ENCODE measurements around the gene HP.
"Not testable (repeated sequence)": the region's sequence is repeated elsewhere in the genome, so short reads cannot be mapped to it uniquely, and the experiment has no call there.

Gene HP

DNA sequence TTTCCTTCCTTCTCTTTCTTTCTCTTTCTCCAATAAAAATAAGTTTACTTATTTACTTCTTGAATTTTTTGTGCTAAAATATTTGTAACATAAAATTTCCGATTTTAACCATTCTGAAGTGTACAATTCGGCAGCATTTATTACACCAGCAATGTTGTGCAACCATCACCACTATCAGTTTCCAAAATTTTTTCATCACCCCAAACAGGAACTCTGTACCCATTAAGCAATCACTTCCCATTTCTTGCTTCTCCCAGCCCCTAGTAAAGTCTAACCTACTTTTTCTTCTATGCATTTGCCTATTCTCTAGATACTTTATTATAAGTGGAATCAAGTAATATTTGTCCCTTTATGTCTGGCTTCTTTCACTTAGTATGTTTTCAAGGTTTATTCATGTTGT is 2.5 kb upstream of the HP start:
- no peaks in the 10 kb centered on the region for H3K27me3 ChIP-seq
- no peaks in the 10 kb centered on the region for H3K36me3 ChIP-seq
- no peak for DNase-seq
- no peak for TF ChIP-seq CTCF (IDR thresholded peaks at IDR 0.05)
- H3K9me3 ChIP-seq = peaks cover 0 to 6% (median 0%) of the 10 kb centered on the region in 3 donors
- H3K27ac ChIP-seq = no peak overlapping the region
- no peaks in the 10 kb centered on the region for H3K4me1 ChIP-seq
- intact Hi-C loops (cut with DNase I; ENCODE audit: low total_unique reads) = no loop called here
- no peak overlapping the region for H3K4me3 ChIP-seq

GRCh38 chr16:72055911-72056310 is 1.6 kb downstream of the HP start:
- TF ChIP-seq CTCF (IDR thresholded peaks at IDR 0.05) = no peak
- DNase-seq = no peak
- Histone ChIP-seq H3K9me3 (no peaks in the 10 kb centered on the region), H3K4me3 (no peak overlapping the region), H3K27ac (no peak overlapping the region), H3K4me1 (no peaks in the 10 kb centered on the region), H3K36me3 (no peaks in the 10 kb centered on the region), H3K27me3 (no peaks in the 10 kb centered on the region)
- intact Hi-C loops (cut with DNase I; ENCODE audit: low total_unique reads) = no loop called here

- H3K4me1 ChIP-seq; H3K27me3 ChIP-seq; H3K4me3 ChIP-seq; DNase-seq; H3K9me3 ChIP-seq; H3K36me3 ChIP-seq; intact Hi-C loops (cut with DNase I; ENCODE audit: low total_unique reads); H3K27ac ChIP-seq: not testable (repeated sequence)
Measured at GRCh38 chr16:72057313-72057712, 3.0 kb downstream of the HP start.

DNA sequence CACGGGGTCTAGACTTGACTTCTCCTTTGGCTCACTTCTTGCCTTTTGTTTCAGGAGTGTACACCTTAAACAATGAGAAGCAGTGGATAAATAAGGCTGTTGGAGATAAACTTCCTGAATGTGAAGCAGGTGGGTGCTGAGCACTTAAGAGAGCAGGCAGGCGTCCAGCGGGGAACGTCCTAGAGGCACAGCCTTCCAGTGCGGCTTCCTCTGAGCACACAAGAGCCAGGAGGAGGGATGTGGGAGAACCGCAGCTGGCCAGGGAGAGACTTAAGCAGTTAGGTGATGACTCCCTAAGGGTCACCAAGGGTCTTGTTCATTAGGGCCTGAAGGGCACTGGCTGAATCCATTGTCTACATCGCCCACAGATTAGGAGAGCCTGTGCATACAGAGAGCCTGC is 4.8 kb downstream of the HP start:
- H3K4me1 ChIP-seq; intact Hi-C loops (cut with DNase I; ENCODE audit: low total_unique reads); H3K9me3 ChIP-seq; H3K27ac ChIP-seq; H3K36me3 ChIP-seq; H3K27me3 ChIP-seq; DNase-seq; H3K4me3 ChIP-seq: not testable (repeated sequence)

GRCh38 chr16:72060405-72060804 is 6.1 kb downstream of the HP start:
- Histone ChIP-seq H3K36me3 (peaks cover 0 to 3% (median 0%) of the 10 kb centered on the region in 3 donors), H3K9me3 (no peaks in the 10 kb centered on the region), H3K4me3 (no peak overlapping the region), H3K27ac (no peak overlapping the region), H3K27me3 (no peaks in the 10 kb centered on the region), H3K4me1 (no peaks in the 10 kb centered on the region)
- no peak for DNase-seq
- TF ChIP-seq CTCF (IDR thresholded peaks at IDR 0.05) = no peak
- intact Hi-C loops (cut with DNase I; ENCODE audit: low total_unique reads) = no loop called here

GRCh38 chr16:72061564-72061963 is 7.3 kb downstream of the HP start:
- no peak for TF ChIP-seq CTCF (IDR thresholded peaks at IDR 0.05)
- peaks cover 0 to 3% (median 0%) of the 10 kb centered on the region in 3 donors for H3K36me3 ChIP-seq
- DNase-seq = no peak
- H3K4me3 ChIP-seq = no peak overlapping the region
- no peaks in the 10 kb centered on the region for H3K27me3 ChIP-seq
- H3K27ac ChIP-seq = no peak overlapping the region
- no peaks in the 10 kb centered on the region for H3K9me3 ChIP-seq
- no peaks in the 10 kb centered on the region for H3K4me1 ChIP-seq
- intact Hi-C loops (cut with DNase I; ENCODE audit: low total_unique reads) = no loop called here

GRCh38 chr16:72064361-72064894 is 10.1 kb downstream of the HP start:
- Histone ChIP-seq H3K4me3 (no peak overlapping the region), H3K9me3 (no peaks in the 10 kb centered on the region), H3K27me3 (no peaks in the 10 kb centered on the region), H3K4me1 (no peaks in the 10 kb centered on the region), H3K27ac (no peak overlapping the region), H3K36me3 (peaks cover 0 to 3% (median 0%) of the 10 kb centered on the region in 3 donors)
- no peak for TF ChIP-seq CTCF (IDR thresholded peaks at IDR 0.05)
- intact Hi-C loops (cut with DNase I; ENCODE audit: low total_unique reads) = no loop called here
- DNase-seq = no peak
